ENCODE measurements around the gene ZRANB1. TPM values are rescaled to one million over a fixed set of nuclear protein-coding genes. Genes with fewer than 3 reads are reported as not detected.
A peak's percentile ranks its signal among the peaks of the same experiment; 100 is the strongest.

ZRANB1 gene
- total and polyA plus RNA-seq, 8 donors = 4.3 to 12.2 (median 7.7) TPM

- intact Hi-C loops (cut with DNase I) = no loop called here
- no peak for FAIRE-seq
- Histone ChIP-seq H3K36me3 (no peaks in the 10 kb centered on the region), H3K9me3 (no peaks in the 10 kb centered on the region), H3K4me1 (peaks cover 26 to 32% (median 30%) of the 10 kb centered on the region in 3 donors), H3K4me3 (no peak overlapping the region), H3K27ac (no peak overlapping the region), H3K27me3 (no peaks in the 10 kb centered on the region)
- TF ChIP-seq CTCF (IDR thresholded peaks at IDR 0.05) = no peak
- 90 to 92% methylated on average over 9 of the region's 9 CpGs for WGBS, 2 donors
- peak in 2 of 6 donors; percentile 9 to 23 for DNase-seq
- no peak for ATAC-seq
These were observed 78.9 kb downstream of the ZRANB1 start for GRCh38 chr10:125020871-125021270.

GRCh38 chr10:125021686-125022344 is 79.9 kb downstream of the ZRANB1 start:
- H3K36me3 ChIP-seq = peaks cover 0 to 7% (median 0%) of the 10 kb centered on the region in 3 donors
- DNase-seq (peak in 2 of 6 donors; percentile 51 to 74), ATAC-seq (peak; percentile 10 to 28 (median 17)), FAIRE-seq (no peak)
- H3K4me3 ChIP-seq = no peak overlapping the region
- intact Hi-C loops (cut with DNase I) = no loop called here
- no peak overlapping the region for H3K27ac ChIP-seq
- no peaks in the 10 kb centered on the region for H3K9me3 ChIP-seq
- H3K4me1 ChIP-seq = peaks cover 26 to 32% (median 30%) of the 10 kb centered on the region in 3 donors
- TF ChIP-seq CTCF (IDR thresholded peaks at IDR 0.05) = no peak
- H3K27me3 ChIP-seq = no peaks in the 10 kb centered on the region
- WGBS, 2 donors = 49 to 52% methylated on average over 17 of the region's 17 CpGs

GRCh38 chr10:125022671-125023070 is 80.7 kb downstream of the ZRANB1 start:
- no peaks in the 10 kb centered on the region for H3K27me3 ChIP-seq
- TF ChIP-seq CTCF (IDR thresholded peaks at IDR 0.05) = no peak
- no peak for ATAC-seq
- no peaks in the 10 kb centered on the region for H3K9me3 ChIP-seq
- peak overlapping the region in 1 of 4 donors; percentile 47 for H3K27ac ChIP-seq
- FAIRE-seq = no peak
- H3K36me3 ChIP-seq = peaks cover 0 to 8% (median 0%) of the 10 kb centered on the region in 3 donors
- H3K4me1 ChIP-seq = peaks cover 26 to 32% (median 30%) of the 10 kb centered on the region in 3 donors
- H3K4me3 ChIP-seq = no peak overlapping the region
- DNase-seq = peak in 2 of 6 donors; percentile 38 to 39
- intact Hi-C loops (cut with DNase I) = no loop called here
- 90 to 92% methylated on average over 8 of the region's 8 CpGs for WGBS, 2 donors

GRCh38 chr10:125023255-125023654 is 81.3 kb downstream of the ZRANB1 start:
- intact Hi-C loops (cut with DNase I) = no loop called here
- peak overlapping the region; percentile 33 to 69 (median 48) for H3K27ac ChIP-seq
- FAIRE-seq (no peak), DNase-seq (peak in 4 of 6 donors; percentile 50 to 75 (median 62)), ATAC-seq (peak; percentile 39 to 58 (median 49))
- peak overlapping the region in 2 of 4 donors; percentile 12 to 17 for H3K4me3 ChIP-seq
- 15 to 18% methylated on average over 21 of the region's 21 CpGs for WGBS, 2 donors
- no peak for TF ChIP-seq CTCF (IDR thresholded peaks at IDR 0.05)
- H3K9me3 ChIP-seq = no peaks in the 10 kb centered on the region
- H3K27me3 ChIP-seq = no peaks in the 10 kb centered on the region
- H3K36me3 ChIP-seq = peaks cover 0 to 8% (median 0%) of the 10 kb centered on the region in 3 donors
- H3K4me1 ChIP-seq = peaks cover 26 to 32% (median 30%) of the 10 kb centered on the region in 3 donors

Data from pancreas (tissue), 10 donors.